ENCODE data around the gene SCARB1.

- TF ChIP-seq, protein P1, sequence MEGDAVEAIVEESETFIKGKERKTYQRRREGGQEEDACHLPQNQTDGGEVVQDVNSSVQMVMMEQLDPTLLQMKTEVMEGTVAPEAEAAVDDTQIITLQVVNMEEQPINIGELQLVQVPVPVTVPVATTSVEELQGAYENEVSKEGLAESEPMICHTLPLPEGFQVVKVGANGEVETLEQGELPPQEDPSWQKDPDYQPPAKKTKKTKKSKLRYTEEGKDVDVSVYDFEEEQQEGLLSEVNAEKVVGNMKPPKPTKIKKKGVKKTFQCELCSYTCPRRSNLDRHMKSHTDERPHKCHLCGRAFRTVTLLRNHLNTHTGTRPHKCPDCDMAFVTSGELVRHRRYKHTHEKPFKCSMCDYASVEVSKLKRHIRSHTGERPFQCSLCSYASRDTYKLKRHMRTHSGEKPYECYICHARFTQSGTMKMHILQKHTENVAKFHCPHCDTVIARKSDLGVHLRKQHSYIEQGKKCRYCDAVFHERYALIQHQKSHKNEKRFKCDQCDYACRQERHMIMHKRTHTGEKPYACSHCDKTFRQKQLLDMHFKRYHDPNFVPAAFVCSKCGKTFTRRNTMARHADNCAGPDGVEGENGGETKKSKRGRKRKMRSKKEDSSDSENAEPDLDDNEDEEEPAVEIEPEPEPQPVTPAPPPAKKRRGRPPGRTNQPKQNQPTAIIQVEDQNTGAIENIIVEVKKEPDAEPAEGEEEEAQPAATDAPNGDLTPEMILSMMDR (IDR thresholded peaks at IDR 0.05): no peak
- TF ChIP-seq SIN3A (IDR thresholded peaks at IDR 0.05; ENCODE audit: borderline replicate concordance, insufficient read depth, low read depth, low read length): no peak
- no peak for TF ChIP-seq REST (IDR thresholded peaks at IDR 0.05; ENCODE audit: insufficient read depth in 1 of 2, low read depth in 2 of 2, low read length in 1 of 2)
Measured at GRCh38 chr12:124734224-124734788, 129.4 kb downstream of the SCARB1 start.

All from Panc1 (cell line).